Cardiac muscle cell (in vitro differentiated cells and primary cell): ENCODE data around the gene SLC12A9. TPM values are rescaled to one million over a fixed set of nuclear protein-coding genes. Genes with fewer than 3 reads are reported as not detected.

Experiments used
- DNase-seq, 2 donors: peaks; one replicate each; pipeline versions ENCODE4 v3.0.0 to v3.0.0-alpha.2; 2010 to 2017; ENCODE audit warnings: low read depth in 1 of 2, low spot score in 1 of 2
- H3K27ac ChIP-seq: fragments of 200-600 bp; sonication (generic); 2 replicates; pipeline ENCODE4 v1.5.1; 2016
- H3K27me3 ChIP-seq: fragments of 200-600 bp; sonication (generic); 2 replicates; pipeline ENCODE4 v1.6.0; 2016; ENCODE audit warnings: control low read depth
- H3K36me3 ChIP-seq: fragments of 200-600 bp; sonication (generic); 2 replicates; pipeline ENCODE4 v1.5.1; 2016; ENCODE audit warnings: control low read depth
- H3K4me1 ChIP-seq: fragments of 200-600 bp; sonication (generic); 2 replicates; pipeline ENCODE4 v1.8.1; 2017; ENCODE audit warnings: low read depth, mild to moderate bottlenecking, mixed run types
- H3K4me3 ChIP-seq: fragments of 200-600 bp; sonication (generic); 2 replicates; pipeline ENCODE4 v1.5.1; 2016; ENCODE audit warnings: mild to moderate bottlenecking
- H3K9me3 ChIP-seq: fragments of 200-600 bp; sonication (generic); 2 replicates; pipeline ENCODE4 v1.5.1; 2017; ENCODE audit warnings: low read depth, mild to moderate bottlenecking, control low read depth
- CTCF ChIP-seq: IDR thresholded peaks from 2 replicates; pipeline ENCODE4 v1.5.1; 2012; ENCODE audit warnings: low read depth, mild to moderate bottlenecking, low read length
- polyA plus RNA-seq: library from polyadenylated mRNA; unstranded; fragments of >200 nt; fragmentation: Nextera tagmentation; extraction: Ambion mirVana; gene quantifications from 2 replicates; pipeline ENCODE4 v1.2.1, GENCODE V29; 2016
- total RNA-seq: library from RNA; depleted of rRNA; stranded (reverse); fragments of >200 nt; gene quantifications from 2 replicates; pipeline ENCODE4 v1.2.3, GENCODE V29; 2016

SLC12A9 gene
- total and polyA plus RNA-seq, 2 experiments from 2014 or later, result 14.6 to 18.3 TPM

GRCh38 chr7:100893910-100894721 lies 41.6 kb downstream of the SLC12A9 start:
- H3K27ac ChIP-seq, result no peak overlapping the region
- no peak for DNase-seq
- peaks cover 25% of the 10 kb centered on the region for H3K27me3 ChIP-seq
- peak overlapping the region; percentile 62 for H3K4me3 ChIP-seq
- no peaks in the 10 kb centered on the region for H3K9me3 ChIP-seq
- no peaks in the 10 kb centered on the region for H3K36me3 ChIP-seq
- no peak for TF ChIP-seq CTCF
- peaks cover 7% of the 10 kb centered on the region for H3K4me1 ChIP-seq

- Histone ChIP-seq H3K27me3 (peaks cover 25% of the 10 kb centered on the region), H3K4me3 (peak overlapping the region; percentile 62), H3K4me1 (peaks cover 7% of the 10 kb centered on the region), H3K9me3 (no peaks in the 10 kb centered on the region), H3K27ac (no peak overlapping the region), H3K36me3 (no peaks in the 10 kb centered on the region)
- peak; percentile 82 for TF ChIP-seq CTCF
- DNase-seq, result peak in 1 of 2 donors; percentile 84
Measured at GRCh38 chr7:100894860-100895700, 42.6 kb downstream of the SLC12A9 start.

GRCh38 chr7:100895701-100895955 lies 43.1 kb downstream of the SLC12A9 start, which contains the start of gene ACHE:
Gene ACHE, minus strand, starts transcription at chr7:100895888. Its CDS starts 1,656 bp downstream, at chr7:100894232.
- H3K9me3 ChIP-seq, result no peaks in the 10 kb centered on the region
- TF ChIP-seq CTCF, result no peak
- H3K36me3 ChIP-seq, result no peaks in the 10 kb centered on the region
- H3K27ac ChIP-seq, result no peak within 1 kb of the TSS
- peaks cover 25% of the 10 kb centered on the region for H3K27me3 ChIP-seq
- H3K4me1 ChIP-seq, result peaks cover 6% of the 10 kb centered on the region
- DNase-seq, result peak in 1 of 2 donors; percentile 74
- H3K4me3 ChIP-seq, result peak within 1 kb of the TSS; percentile 62

GRCh38 chr7:100895956-100896731 lies 43.6 kb downstream of the SLC12A9 start:
- Histone ChIP-seq H3K27ac (no peak overlapping the region), H3K9me3 (no peaks in the 10 kb centered on the region), H3K4me1 (peaks cover under 1% of the 10 kb centered on the region), H3K27me3 (peaks cover 25% of the 10 kb centered on the region), H3K36me3 (no peaks in the 10 kb centered on the region), H3K4me3 (peak overlapping the region; percentile 62)
- TF ChIP-seq CTCF, result no peak
- DNase-seq, result peak in 1 of 2 donors; percentile 39

GRCh38 chr7:100896732-100897608 lies 44.5 kb downstream of the SLC12A9 start:
- Histone ChIP-seq H3K27me3 (peaks cover 25% of the 10 kb centered on the region), H3K4me3 (peak overlapping the region; percentile 62), H3K36me3 (no peaks in the 10 kb centered on the region), H3K9me3 (no peaks in the 10 kb centered on the region), H3K4me1 (no peaks in the 10 kb centered on the region), H3K27ac (no peak overlapping the region)
- peak; percentile 77 for TF ChIP-seq CTCF
- peak; percentile 27 to 56 for DNase-seq
